HAP-1 (cell line): Measurements from ENCODE around the gene BAHCC1.

Experiments
- DNase-seq, 2 experiments: peaks; one replicate each; pipeline ENCODE4 v3.0.0-alpha.2; 2016 to 2020; ENCODE audit warnings: low spot score in 2 of 2
- H3K27me3 ChIP-seq: fragments of 250-450 bp; sonication (Bioruptor Pico); 2 replicates; pipeline ENCODE4 v1.5.1; 2020; ENCODE audit warnings: low read depth, mild to moderate bottlenecking, moderate library complexity
- H3K36me3 ChIP-seq: fragments of 250-450 bp; sonication (Bioruptor Pico); replicated peaks from 2 replicates; pipeline ENCODE4 v1.5.1; 2020; ENCODE audit warnings: mild to moderate bottlenecking
- H3K4me1 ChIP-seq: fragments of 250-450 bp; sonication (Bioruptor Pico); 2 replicates; pipeline ENCODE4 v1.5.1; 2020; ENCODE audit warnings: mild to moderate bottlenecking
- H3K4me3 ChIP-seq: fragments of 250-450 bp; sonication (Bioruptor Pico); 2 replicates; pipeline ENCODE4 v1.5.1; 2020; ENCODE audit warnings: mild to moderate bottlenecking, moderate library complexity
- H3K9me3 ChIP-seq: fragments of 250-450 bp; sonication (Bioruptor Pico); 2 replicates; pipeline ENCODE4 v1.5.1; 2020; ENCODE audit warnings: mild to moderate bottlenecking, moderate library complexity
- in situ Hi-C: fragments of 300-500 bp; cut with MboI; formaldehyde crosslinking; loops from 3 replicates; pipeline ENCODE4 v1.14.3; 2020; ENCODE audit warnings: low sequenced_read_pairs, inconsistent platforms, mixed read lengths

Gene BAHCC1

GRCh38 chr17:81412490-81413093 is 17.3 kb downstream of the BAHCC1 start:
- Histone ChIP-seq H3K4me3 (no peak overlapping the region), H3K27me3 (no peaks in the 10 kb centered on the region), H3K36me3 (no peaks in the 10 kb centered on the region), H3K9me3 (no peaks in the 10 kb centered on the region), H3K4me1 (no peaks in the 10 kb centered on the region)
- DNase-seq: no peak
- in situ Hi-C loops: no loop called here

GRCh38 chr17:81413497-81414135 is 18.4 kb downstream of the BAHCC1 start:
- H3K36me3 ChIP-seq: no peaks in the 10 kb centered on the region
- H3K27me3 ChIP-seq: no peaks in the 10 kb centered on the region
- in situ Hi-C loops: no loop called here
- H3K4me1 ChIP-seq: no peaks in the 10 kb centered on the region
- no peak overlapping the region for H3K4me3 ChIP-seq
- no peak for DNase-seq
- H3K9me3 ChIP-seq: no peaks in the 10 kb centered on the region

GRCh38 chr17:81414756-81415516 is 19.7 kb downstream of the BAHCC1 start:
- H3K4me3 ChIP-seq: no peak overlapping the region
- H3K27me3 ChIP-seq: no peaks in the 10 kb centered on the region
- peaks cover 8% of the 10 kb centered on the region; the same call in 1 of the 2 replicates for H3K4me1 ChIP-seq
- in situ Hi-C loops: no loop called here
- no peak for DNase-seq
- H3K9me3 ChIP-seq: no peaks in the 10 kb centered on the region
- no peaks in the 10 kb centered on the region for H3K36me3 ChIP-seq

- Histone ChIP-seq H3K9me3 (no peaks in the 10 kb centered on the region), H3K4me3 (no peak overlapping the region), H3K27me3 (no peaks in the 10 kb centered on the region), H3K36me3 (no peaks in the 10 kb centered on the region), H3K4me1 (peaks cover 8% of the 10 kb centered on the region; the same call in 1 of the 2 replicates)
- DNase-seq: no peak
- in situ Hi-C loops: no loop called here
Measured at GRCh38 chr17:81415681-81416080, 20.4 kb downstream of the BAHCC1 start.

GRCh38 chr17:81416612-81417011 is 21.4 kb downstream of the BAHCC1 start:
- no peak for DNase-seq
- Histone ChIP-seq H3K4me1 (peaks cover 8% of the 10 kb centered on the region; the same call in 1 of the 2 replicates), H3K36me3 (no peaks in the 10 kb centered on the region), H3K27me3 (no peaks in the 10 kb centered on the region), H3K9me3 (no peaks in the 10 kb centered on the region), H3K4me3 (no peak overlapping the region)
- in situ Hi-C loops: no loop called here

- Histone ChIP-seq H3K4me1 (peaks cover 8% of the 10 kb centered on the region; the same call in 1 of the 2 replicates), H3K9me3 (no peaks in the 10 kb centered on the region), H3K4me3 (no peak overlapping the region), H3K36me3 (no peaks in the 10 kb centered on the region), H3K27me3 (no peaks in the 10 kb centered on the region)
- DNase-seq: no peak
- in situ Hi-C loops: no loop called here
Measured at GRCh38 chr17:81417049-81417878, 22.0 kb downstream of the BAHCC1 start.

- H3K27me3 ChIP-seq: no peaks in the 10 kb centered on the region
- H3K4me3 ChIP-seq: no peak overlapping the region
- peaks cover 8% of the 10 kb centered on the region; the same call in 1 of the 2 replicates for H3K4me1 ChIP-seq
- in situ Hi-C loops: no loop called here
- no peak for DNase-seq
- no peaks in the 10 kb centered on the region for H3K36me3 ChIP-seq
- no peaks in the 10 kb centered on the region for H3K9me3 ChIP-seq
Measured at GRCh38 chr17:81417879-81418709, 22.8 kb downstream of the BAHCC1 start.

GRCh38 chr17:81418710-81419318 is 23.6 kb downstream of the BAHCC1 start:
- Histone ChIP-seq H3K4me1 (peaks cover 8% of the 10 kb centered on the region; the same call in 1 of the 2 replicates), H3K36me3 (no peaks in the 10 kb centered on the region), H3K4me3 (peak overlapping the region; percentile 23), H3K9me3 (no peaks in the 10 kb centered on the region), H3K27me3 (no peaks in the 10 kb centered on the region)
- in situ Hi-C loops: no loop called here
- DNase-seq: no peak

GRCh38 chr17:81419319-81419885 is 24.1 kb downstream of the BAHCC1 start:
- Histone ChIP-seq H3K4me1 (peaks cover 8% of the 10 kb centered on the region; the same call in 1 of the 2 replicates), H3K4me3 (peak overlapping the region; percentile 23), H3K27me3 (no peaks in the 10 kb centered on the region), H3K36me3 (no peaks in the 10 kb centered on the region), H3K9me3 (no peaks in the 10 kb centered on the region)
- in situ Hi-C loops: no loop called here
- peak; percentile 86 to 93 for DNase-seq

- DNase-seq: no peak
- in situ Hi-C loops: no loop called here
- Histone ChIP-seq H3K27me3 (no peaks in the 10 kb centered on the region), H3K4me1 (peaks cover 8% of the 10 kb centered on the region; the same call in 1 of the 2 replicates), H3K9me3 (no peaks in the 10 kb centered on the region), H3K36me3 (no peaks in the 10 kb centered on the region), H3K4me3 (peak overlapping the region; percentile 23)
Measured at GRCh38 chr17:81419886-81420768, 24.9 kb downstream of the BAHCC1 start.

GRCh38 chr17:81420769-81421462 is 25.7 kb downstream of the BAHCC1 start:
- Histone ChIP-seq H3K9me3 (no peaks in the 10 kb centered on the region), H3K4me3 (no peak overlapping the region), H3K27me3 (no peaks in the 10 kb centered on the region), H3K36me3 (no peaks in the 10 kb centered on the region), H3K4me1 (peaks cover 8% of the 10 kb centered on the region; the same call in 1 of the 2 replicates)
- DNase-seq: no peak
- in situ Hi-C loops: no loop called here
